Measurements from ENCODE around the gene COQ5.

The COQ5 gene

GRCh38 chr12:120453977-120454376 lies 75.0 kb downstream of the COQ5 start:
- no peak overlapping the region for H3K27ac ChIP-seq (ENCODE audit: low read length)
- no peak overlapping the region for H2AFZ ChIP-seq (ENCODE audit: low read depth, low read length)
- H3K4me1 ChIP-seq (ENCODE audit: low read length), result no peaks in the 10 kb centered on the region
- no peak overlapping the region for H3K4me3 ChIP-seq (ENCODE audit: low read length)
- H3K36me3 ChIP-seq (replicated peaks; ENCODE audit: low read depth, low read length), result peaks cover 43% of the 10 kb centered on the region
- peaks cover 30% of the 10 kb centered on the region for H3K79me2 ChIP-seq (ENCODE audit: low read length)
- TF ChIP-seq CTCF (IDR thresholded peaks at IDR 0.05; ENCODE audit: low read depth, low read length) (peak; percentile 53), EZH2phosphoT487 (IDR thresholded peaks at IDR 0.05; ENCODE audit: low read depth) (no peak)
- H3K27me3 ChIP-seq (ENCODE audit: low read depth, low read length), result no peaks in the 10 kb centered on the region
- H3K4me2 ChIP-seq (ENCODE audit: low read length), result no peak overlapping the region
- no peak overlapping the region for H3K9ac ChIP-seq (ENCODE audit: low read length)
- no peaks in the 10 kb centered on the region; the same call in 1 of the 2 replicates for H4K20me1 ChIP-seq (ENCODE audit: insufficient read depth, low read length)
- no peaks in the 10 kb centered on the region for H3K9me3 ChIP-seq (ENCODE audit: insufficient read depth, low read length)

All from OCI-LY3 (cell line).